ENCODE measurements around the gene PKP1.
"Not testable (repeated sequence)": the region's sequence is repeated elsewhere in the genome, so short reads cannot be mapped to it uniquely, and the experiment has no call there.

The PKP1 gene, protein sequence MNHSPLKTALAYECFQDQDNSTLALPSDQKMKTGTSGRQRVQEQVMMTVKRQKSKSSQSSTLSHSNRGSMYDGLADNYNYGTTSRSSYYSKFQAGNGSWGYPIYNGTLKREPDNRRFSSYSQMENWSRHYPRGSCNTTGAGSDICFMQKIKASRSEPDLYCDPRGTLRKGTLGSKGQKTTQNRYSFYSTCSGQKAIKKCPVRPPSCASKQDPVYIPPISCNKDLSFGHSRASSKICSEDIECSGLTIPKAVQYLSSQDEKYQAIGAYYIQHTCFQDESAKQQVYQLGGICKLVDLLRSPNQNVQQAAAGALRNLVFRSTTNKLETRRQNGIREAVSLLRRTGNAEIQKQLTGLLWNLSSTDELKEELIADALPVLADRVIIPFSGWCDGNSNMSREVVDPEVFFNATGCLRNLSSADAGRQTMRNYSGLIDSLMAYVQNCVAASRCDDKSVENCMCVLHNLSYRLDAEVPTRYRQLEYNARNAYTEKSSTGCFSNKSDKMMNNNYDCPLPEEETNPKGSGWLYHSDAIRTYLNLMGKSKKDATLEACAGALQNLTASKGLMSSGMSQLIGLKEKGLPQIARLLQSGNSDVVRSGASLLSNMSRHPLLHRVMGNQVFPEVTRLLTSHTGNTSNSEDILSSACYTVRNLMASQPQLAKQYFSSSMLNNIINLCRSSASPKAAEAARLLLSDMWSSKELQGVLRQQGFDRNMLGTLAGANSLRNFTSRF

DNA sequence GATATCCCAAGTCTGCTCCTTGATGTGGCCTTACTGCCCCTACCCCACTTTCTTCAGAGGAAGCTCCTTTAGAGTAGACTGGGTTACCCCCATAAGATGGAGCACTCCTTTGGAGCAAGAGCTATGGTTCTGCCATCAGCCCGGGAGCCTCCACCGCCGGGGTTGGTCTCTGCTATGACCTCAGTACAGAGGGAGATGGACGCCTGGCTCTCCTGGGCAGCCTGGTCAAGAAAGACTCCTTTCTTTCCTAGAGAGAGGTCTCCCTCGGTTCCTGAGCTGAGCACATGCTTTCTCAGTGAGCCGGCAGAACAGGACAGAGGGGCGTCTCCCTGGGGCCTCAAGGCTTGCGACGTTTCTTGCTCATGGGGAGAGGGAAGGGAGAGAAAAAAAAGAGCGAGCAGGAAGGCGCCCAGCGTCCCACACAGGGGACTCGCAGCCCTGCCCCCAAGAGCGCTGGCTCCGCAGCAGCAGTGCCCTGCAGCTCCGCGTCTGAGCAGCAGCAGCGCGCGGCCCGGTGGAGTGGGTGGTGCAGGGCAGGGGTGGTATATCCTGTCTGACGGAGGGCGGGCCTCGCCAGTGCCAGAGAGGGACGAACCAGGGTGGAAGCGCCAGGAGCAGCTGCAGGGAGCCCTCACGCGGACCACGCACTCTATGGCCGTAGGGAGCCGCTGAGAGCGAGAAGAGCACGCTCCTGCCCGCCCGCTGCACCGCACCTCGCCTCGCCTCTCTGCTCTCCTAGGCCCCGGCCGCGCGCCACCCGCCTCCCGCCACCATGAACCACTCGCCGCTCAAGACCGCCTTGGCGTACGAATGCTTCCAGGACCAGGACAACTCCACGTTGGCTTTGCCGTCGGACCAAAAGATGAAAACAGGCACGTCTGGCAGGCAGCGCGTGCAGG lies at the start of gene PKP1:
Gene PKP1 (plus strand): TSS at position 576 of the 899 bp plus-strand sequence. CDS start 197 bp downstream, at position 773.
- no peak for DNase-seq (ENCODE audit: low read depth)
- H3K4me3 ChIP-seq (ENCODE audit: low read depth, low read length): peak within 1 kb of the TSS; percentile 32

DNA sequence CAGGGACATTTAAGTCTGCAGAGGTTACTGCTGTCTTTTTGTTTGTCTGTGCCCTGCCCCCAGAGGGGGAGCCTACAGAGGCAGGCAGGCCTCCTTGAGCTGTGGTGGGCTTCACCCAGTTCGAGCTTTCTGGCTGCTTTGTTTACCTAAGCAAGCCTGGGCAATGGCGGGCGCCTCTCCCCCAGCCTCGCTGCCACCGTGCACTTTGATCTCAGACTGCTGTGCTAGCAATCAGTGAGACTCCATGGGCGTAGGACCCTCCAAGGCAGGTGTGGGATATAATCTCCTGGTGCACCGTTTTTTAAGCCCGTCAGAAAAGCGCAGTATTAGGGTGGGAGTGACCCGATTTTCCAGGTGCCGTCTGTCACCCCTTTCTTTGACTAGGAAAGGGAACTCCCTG lies 43.7 kb upstream of the PKP1 start:
- not testable (repeated sequence) for DNase-seq (ENCODE audit: low read depth); H3K4me3 ChIP-seq (ENCODE audit: low read depth, low read length)

- DNase-seq (ENCODE audit: low read depth): no peak
- no peak overlapping the region for H3K4me3 ChIP-seq (ENCODE audit: low read depth, low read length)
Observed at GRCh38 chr1:201240171-201240570, 43.1 kb upstream of the PKP1 start.

DNA sequence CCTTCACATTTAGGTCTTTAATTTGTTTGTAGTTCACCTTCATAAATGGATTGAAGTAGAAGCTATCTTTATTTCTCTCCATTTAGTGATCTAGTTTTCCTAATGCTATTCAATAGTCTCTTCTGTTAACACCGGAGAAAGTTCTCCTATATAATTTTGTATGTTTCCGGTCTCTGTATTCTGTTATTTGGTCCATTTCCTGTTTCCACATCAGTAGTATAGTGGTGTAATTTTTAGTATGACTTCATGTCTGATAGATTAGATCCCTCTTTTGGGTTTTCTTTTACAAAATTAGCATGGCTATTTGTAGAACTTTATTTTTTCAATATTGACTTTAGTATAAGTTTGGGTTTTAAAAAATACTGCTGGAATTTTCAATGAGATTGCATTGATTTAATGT lies 41.6 kb upstream of the PKP1 start:
- DNase-seq (ENCODE audit: low read depth): no peak
- H3K4me3 ChIP-seq (ENCODE audit: low read depth, low read length): no peak overlapping the region

DNA sequence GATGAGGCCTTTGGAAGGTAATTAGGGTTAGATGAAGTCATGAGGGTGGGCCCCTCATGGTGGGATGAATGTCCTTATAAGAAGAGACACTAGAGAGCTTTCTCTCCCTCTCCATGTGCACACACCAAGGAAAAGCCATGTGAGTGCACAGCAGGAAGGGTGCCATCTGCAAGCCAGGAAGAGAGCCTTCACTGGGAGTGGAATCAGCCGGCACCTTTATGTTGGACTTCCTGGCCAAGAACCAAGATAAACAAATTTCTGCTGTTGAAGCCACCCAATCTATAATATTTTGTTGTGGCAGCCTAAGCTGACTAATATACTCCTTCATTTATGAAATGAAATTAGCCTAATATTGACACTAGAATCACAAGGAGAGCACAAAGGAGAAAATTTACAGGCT lies 38.2 kb upstream of the PKP1 start:
- no peak overlapping the region for H3K4me3 ChIP-seq (ENCODE audit: low read depth, low read length)
- no peak for DNase-seq (ENCODE audit: low read depth)

DNA sequence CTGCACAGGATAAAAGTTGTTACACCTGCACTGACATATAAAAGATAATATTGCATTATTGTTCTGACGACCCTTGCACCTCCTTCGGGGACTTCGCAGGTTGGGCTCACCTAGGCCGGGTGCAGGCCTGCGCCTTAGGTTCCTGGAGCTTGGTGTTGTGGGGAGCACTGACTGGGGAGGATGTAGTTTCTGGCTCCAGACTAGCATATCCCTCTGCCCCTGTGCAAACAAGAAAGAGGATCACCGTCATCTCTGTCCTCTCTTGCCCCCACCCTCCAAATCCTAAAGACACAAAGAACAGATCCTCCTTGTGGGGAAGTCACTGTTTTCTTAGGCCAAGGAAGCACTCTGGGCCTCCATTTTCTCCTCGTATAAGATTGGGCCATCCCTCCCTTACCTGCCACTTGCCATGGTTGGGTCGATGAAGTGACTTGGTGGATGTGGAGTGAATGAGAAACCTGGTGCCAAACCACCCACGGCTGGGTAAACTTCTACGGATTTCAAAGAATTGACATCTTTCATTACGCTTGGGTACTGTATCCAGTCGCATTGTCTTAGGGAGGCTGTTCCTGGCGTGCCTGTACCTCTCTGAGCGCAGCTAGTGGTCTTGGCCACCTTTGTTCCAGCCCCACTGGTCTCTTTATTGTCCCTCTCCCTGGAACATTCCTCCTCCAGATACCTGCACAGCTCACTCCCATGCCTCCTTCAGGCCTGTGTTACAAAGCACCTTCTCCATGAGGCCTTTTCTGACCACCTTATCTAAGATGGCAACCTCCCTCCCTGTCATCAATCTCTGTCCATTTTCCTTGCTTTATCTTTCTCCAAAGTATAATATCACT lies 34.4 kb upstream of the PKP1 start:
- H3K4me3 ChIP-seq (ENCODE audit: low read depth, low read length): no peak overlapping the region
- DNase-seq (ENCODE audit: low read depth): no peak

DNA sequence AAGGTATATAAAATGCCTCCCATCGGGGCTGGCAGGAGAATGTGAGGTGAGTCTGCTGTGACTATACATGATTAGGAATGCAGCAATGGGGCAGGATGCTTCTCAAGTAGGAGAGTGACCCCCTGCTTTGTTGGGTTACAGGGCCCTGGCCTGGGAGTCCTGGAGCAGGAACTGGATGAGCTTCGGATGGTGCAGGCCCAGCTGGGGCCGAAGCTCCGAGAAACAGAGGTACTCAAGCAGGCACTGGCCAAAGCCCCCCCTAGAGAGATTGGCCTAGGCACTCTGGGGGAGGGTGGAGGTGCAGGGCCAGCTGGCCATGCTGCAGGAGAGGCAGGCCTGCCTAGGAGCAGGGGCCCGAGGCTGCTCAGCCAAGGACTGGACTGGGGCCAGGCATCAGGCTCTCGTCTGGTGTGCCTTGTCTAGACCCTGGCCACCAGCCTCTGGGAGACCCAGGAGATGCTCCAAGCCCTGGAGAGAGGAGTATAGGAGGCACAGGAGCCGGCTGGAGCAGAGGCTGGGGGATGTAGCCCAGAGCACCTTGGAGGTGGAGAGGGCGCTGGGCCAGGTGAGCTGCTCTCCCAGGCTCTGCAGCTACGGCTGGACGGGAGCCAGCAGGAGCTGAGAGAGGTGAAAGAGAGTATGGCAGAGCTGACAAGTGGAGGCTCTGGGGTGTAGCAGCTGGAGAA lies 32.8 kb upstream of the PKP1 start:
- no peak for DNase-seq (ENCODE audit: low read depth)
- no peak overlapping the region for H3K4me3 ChIP-seq (ENCODE audit: low read depth, low read length)

DNA sequence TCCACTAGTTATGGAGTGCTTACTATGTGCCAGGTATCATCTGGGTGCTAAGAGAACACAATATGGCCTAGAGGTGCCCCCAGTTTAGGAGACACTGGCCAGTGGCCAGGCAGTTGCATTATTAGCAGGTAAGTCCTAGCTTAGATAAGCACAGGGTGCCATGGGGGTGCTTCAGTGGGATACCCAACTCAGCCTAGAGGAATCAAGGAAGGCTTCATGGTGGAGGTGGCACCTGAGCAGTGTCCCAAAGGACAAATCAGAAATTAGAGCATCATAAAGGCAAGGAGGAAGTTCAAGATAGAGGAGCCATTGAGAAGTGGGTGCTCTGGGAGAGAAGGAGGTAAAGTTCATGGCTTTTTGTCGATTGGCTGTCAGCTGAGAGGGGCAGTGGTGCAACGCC lies 31.9 kb upstream of the PKP1 start:
- no peak for DNase-seq (ENCODE audit: low read depth)

DNA sequence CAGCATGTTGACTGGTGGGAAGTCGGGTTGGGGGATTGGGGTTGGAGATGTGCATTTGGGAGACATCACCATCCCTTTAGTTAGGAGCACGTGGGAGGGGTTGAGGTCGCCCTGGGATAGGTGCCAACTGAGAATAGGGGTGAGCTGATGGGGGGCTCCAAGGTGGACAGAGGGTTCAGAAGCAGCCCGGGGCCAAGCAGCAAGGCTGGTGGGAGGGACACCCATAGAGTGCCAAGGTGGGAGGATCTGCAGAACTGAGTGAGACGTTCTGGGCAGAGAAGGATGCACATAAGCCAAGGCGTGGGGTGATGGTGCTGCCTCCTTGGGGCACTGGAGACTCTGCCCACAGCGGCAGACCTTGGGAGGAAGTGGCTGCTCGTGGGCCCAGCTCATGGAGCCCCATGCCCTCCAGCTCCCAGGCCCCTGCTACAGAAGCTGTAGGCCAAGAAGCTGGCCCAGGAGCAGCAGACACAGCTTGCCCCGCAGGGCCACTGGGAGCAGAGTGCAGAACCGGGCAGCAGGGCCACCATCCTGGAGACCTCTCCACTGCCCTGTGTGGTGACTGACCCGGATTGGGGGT lies 31.4 kb upstream of the PKP1 start:
- no peak overlapping the region for H3K4me3 ChIP-seq (ENCODE audit: low read depth, low read length)
- no peak for DNase-seq (ENCODE audit: low read depth)

More for the DNA sequence above, 31.9 kb upstream of the PKP1 start:
- H3K4me3 ChIP-seq (ENCODE audit: low read depth, low read length): no peak overlapping the region

DNA sequence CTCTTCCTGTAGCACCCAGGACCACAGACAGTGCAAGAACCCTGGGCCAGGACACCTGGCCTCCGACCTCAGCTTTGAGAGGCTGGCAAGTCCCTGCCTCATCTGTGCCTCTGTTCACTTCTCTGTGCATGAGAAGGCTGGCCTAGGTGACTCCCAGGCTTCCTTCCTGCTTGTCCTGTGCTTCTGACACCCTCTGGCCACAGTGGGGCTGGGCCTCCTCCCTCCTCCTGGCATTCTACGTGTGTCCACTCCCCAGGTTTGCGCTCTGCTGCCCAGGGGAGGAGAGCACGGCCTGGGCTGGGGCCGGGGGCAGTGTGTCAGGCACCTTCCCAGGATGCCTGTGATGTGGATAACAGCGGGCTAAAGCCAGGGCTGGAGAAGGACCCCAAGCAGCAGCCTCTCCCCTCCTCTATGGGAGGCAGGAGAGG lies 30.3 kb upstream of the PKP1 start:
- H3K4me3 ChIP-seq (ENCODE audit: low read depth, low read length): no peak overlapping the region
- no peak for DNase-seq (ENCODE audit: low read depth)

GRCh38 chr1:201253411-201253810 lies 29.9 kb upstream of the PKP1 start:
- H3K4me3 ChIP-seq (ENCODE audit: low read depth, low read length): no peak overlapping the region
- no peak for DNase-seq (ENCODE audit: low read depth)

GRCh38 chr1:201253906-201254624 lies 29.2 kb upstream of the PKP1 start:
- no peak for DNase-seq (ENCODE audit: low read depth)

GRCh38 chr1:201254625-201255478 lies 28.5 kb upstream of the PKP1 start:
- no peak for DNase-seq (ENCODE audit: low read depth)
- H3K4me3 ChIP-seq (ENCODE audit: low read depth, low read length): no peak overlapping the region

More at GRCh38 chr1:201253906-201254624, 29.2 kb upstream of the PKP1 start:
- no peak overlapping the region for H3K4me3 ChIP-seq (ENCODE audit: low read depth, low read length)

DNA sequence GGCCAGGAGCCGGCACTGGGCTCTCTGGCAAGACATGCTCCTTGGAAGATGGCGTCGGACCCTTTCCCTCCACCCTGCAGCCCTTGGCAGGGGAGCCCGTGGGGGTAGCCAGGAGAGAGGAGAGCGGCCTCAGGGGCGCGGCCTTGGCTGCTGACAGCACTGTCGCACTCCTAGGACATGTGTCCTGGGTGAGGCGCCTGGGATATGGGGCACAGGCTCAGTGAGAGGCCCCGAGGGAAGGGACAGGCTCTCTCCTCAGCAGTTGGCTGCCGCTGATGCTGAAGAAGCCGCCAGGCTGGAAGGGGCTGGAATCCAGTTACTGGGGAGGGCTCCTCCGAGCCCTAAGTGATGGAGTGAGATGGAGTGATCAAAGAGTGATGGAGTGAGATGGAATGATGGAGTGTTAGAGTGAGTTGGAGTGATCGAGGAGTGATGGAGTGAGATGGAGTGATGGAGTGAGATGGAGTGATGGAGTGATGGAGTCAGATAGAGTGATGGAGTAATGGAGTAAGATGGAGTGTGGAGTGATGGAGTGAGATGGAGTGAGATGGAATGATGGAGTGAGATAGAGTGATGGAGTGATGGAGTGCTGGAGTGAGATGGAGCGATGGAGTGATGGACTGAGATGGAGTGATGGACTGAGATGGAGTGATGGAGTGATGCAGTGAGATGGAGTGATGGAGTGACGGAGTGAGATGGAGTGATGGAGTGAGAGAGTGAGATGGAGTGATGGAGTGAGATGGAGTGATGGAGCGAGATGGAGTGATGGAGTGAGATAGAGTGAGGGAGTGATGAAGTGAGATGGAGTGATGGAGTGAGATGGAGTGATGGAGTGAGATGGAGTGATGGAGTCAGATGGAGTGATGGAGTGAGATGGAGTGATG lies 27.6 kb upstream of the PKP1 start:
- H3K4me3 ChIP-seq (ENCODE audit: low read depth, low read length): no peak overlapping the region

GRCh38 chr1:201258132-201258531 lies 25.2 kb upstream of the PKP1 start:
- not testable (repeated sequence) for H3K4me3 ChIP-seq (ENCODE audit: low read depth, low read length); DNase-seq (ENCODE audit: low read depth)

More for the DNA sequence above, 27.6 kb upstream of the PKP1 start:
- DNase-seq (ENCODE audit: low read depth): no peak

Measured in skeletal muscle cell (primary cell).